Measurements from ENCODE around the gene SSTR4.

Gene SSTR4

GRCh38 chr20:23071996-23072395, 36.9 kb downstream of the SSTR4 start:
- Histone ChIP-seq H3K18ac (ENCODE audit: low read depth in 1 of 2, low read length in 2 of 2) (no peak overlapping the region), H4K91ac (ENCODE audit: low read length) (no peak overlapping the region), H2BK12ac (ENCODE audit: low read length in 2 of 2) (no peak overlapping the region), H3K4me2 (ENCODE audit: low read length, poor library complexity, severe bottlenecking) (no peak overlapping the region), H3K9me3 (ENCODE audit: control insufficient read depth, low read length) (no peaks in the 10 kb centered on the region), H2BK15ac (ENCODE audit: low read depth, poor library complexity, severe bottlenecking) (no peak overlapping the region), H3K4me1 (ENCODE audit: control insufficient read depth, insufficient read depth, low read depth, low read length) (no peaks in the 10 kb centered on the region), H3K4ac (ENCODE audit: low read depth in 1 of 2, low read length in 2 of 2) (no peak overlapping the region), H3K9ac (ENCODE audit: low read length) (no peak overlapping the region), H2AFZ (ENCODE audit: low read depth, low read length) (no peak overlapping the region), H3K14ac (ENCODE audit: low read length in 2 of 2) (no peak overlapping the region), H3K27ac (ENCODE audit: low read length, poor library complexity, severe bottlenecking) (no peak overlapping the region), H3K23ac (ENCODE audit: low read length in 2 of 2) (no peak overlapping the region), H3K4me3 (ENCODE audit: insufficient read depth in 1 of 2, low read depth in 1 of 2, low read length in 2 of 2) (no peak overlapping the region), H3K79me1 (replicated peaks; ENCODE audit: low read length, poor library complexity, severe bottlenecking) (no peaks in the 10 kb centered on the region), H3K36me3 (ENCODE audit: control insufficient read depth in 1 of 2, insufficient read depth in 2 of 2, low read depth in 1 of 2, low read length in 2 of 2) (no peaks in the 10 kb centered on the region), H2AK5ac (ENCODE audit: low read length, severe bottlenecking) (no peak overlapping the region), H2BK5ac (ENCODE audit: low read depth, low read length, poor library complexity, severe bottlenecking) (no peak overlapping the region), H3K27me3 (ENCODE audit: control insufficient read depth in 1 of 2, insufficient read depth in 1 of 2, low read length in 2 of 2) (no peaks in the 10 kb centered on the region), H4K8ac (ENCODE audit: low read length) (no peak overlapping the region), H2BK120ac (ENCODE audit: low read depth, low read length) (no peak overlapping the region)
- 100% methylated on average over 2 of the region's 4 CpGs for WGBS
- DNase-seq: no peak

- no peaks in the 10 kb centered on the region for H3K79me1 ChIP-seq (replicated peaks; ENCODE audit: low read length, poor library complexity, severe bottlenecking)
- H2AK5ac ChIP-seq (ENCODE audit: low read length, severe bottlenecking): no peak overlapping the region
- H3K4ac ChIP-seq (ENCODE audit: low read depth in 1 of 2, low read length in 2 of 2): no peak overlapping the region
- no peak for DNase-seq
- no peak overlapping the region for H2BK12ac ChIP-seq (ENCODE audit: low read length in 2 of 2)
- no peak overlapping the region for H4K91ac ChIP-seq (ENCODE audit: low read length)
- H2BK15ac ChIP-seq (ENCODE audit: low read depth, poor library complexity, severe bottlenecking): no peak overlapping the region
- H4K8ac ChIP-seq (ENCODE audit: low read length): no peak overlapping the region
- no peak overlapping the region for H2BK120ac ChIP-seq (ENCODE audit: low read depth, low read length)
- WGBS: 69% methylated on average over 9 of the region's 11 CpGs
- peak overlapping the region in 1 of 2 experiments; percentile 72 for H3K23ac ChIP-seq (ENCODE audit: low read length in 2 of 2)
- H3K27me3 ChIP-seq (ENCODE audit: control insufficient read depth in 1 of 2, insufficient read depth in 1 of 2, low read length in 2 of 2): no peaks in the 10 kb centered on the region
- H3K18ac ChIP-seq (ENCODE audit: low read depth in 1 of 2, low read length in 2 of 2): peak overlapping the region in 1 of 2 experiments; percentile 82
- H3K9ac ChIP-seq (ENCODE audit: low read length): no peak overlapping the region
- H3K14ac ChIP-seq (ENCODE audit: low read length in 2 of 2): peak overlapping the region in 1 of 2 experiments; percentile 87
- H3K4me3 ChIP-seq (ENCODE audit: insufficient read depth in 1 of 2, low read depth in 1 of 2, low read length in 2 of 2): no peak overlapping the region
- H2AFZ ChIP-seq (ENCODE audit: low read depth, low read length): no peak overlapping the region
- H3K9me3 ChIP-seq (ENCODE audit: control insufficient read depth, low read length): no peaks in the 10 kb centered on the region
- no peak overlapping the region for H3K27ac ChIP-seq (ENCODE audit: low read length, poor library complexity, severe bottlenecking)
- no peak overlapping the region for H3K4me2 ChIP-seq (ENCODE audit: low read length, poor library complexity, severe bottlenecking)
- H3K4me1 ChIP-seq (ENCODE audit: control insufficient read depth, insufficient read depth, low read depth, low read length): no peaks in the 10 kb centered on the region
- no peaks in the 10 kb centered on the region for H3K36me3 ChIP-seq (ENCODE audit: control insufficient read depth in 1 of 2, insufficient read depth in 2 of 2, low read depth in 1 of 2, low read length in 2 of 2)
- H2BK5ac ChIP-seq (ENCODE audit: low read depth, low read length, poor library complexity, severe bottlenecking): no peak overlapping the region
Measured at GRCh38 chr20:23072892-23073586, 37.9 kb downstream of the SSTR4 start.

- no peaks in the 10 kb centered on the region for H3K36me3 ChIP-seq (ENCODE audit: control insufficient read depth in 1 of 2, insufficient read depth in 2 of 2, low read depth in 1 of 2, low read length in 2 of 2)
- H4K8ac ChIP-seq (ENCODE audit: low read length): no peak overlapping the region
- H3K14ac ChIP-seq (ENCODE audit: low read length in 2 of 2): no peak overlapping the region
- H3K4me2 ChIP-seq (ENCODE audit: low read length, poor library complexity, severe bottlenecking): no peak overlapping the region
- no peaks in the 10 kb centered on the region for H3K79me1 ChIP-seq (replicated peaks; ENCODE audit: low read length, poor library complexity, severe bottlenecking)
- H3K4ac ChIP-seq (ENCODE audit: low read depth in 1 of 2, low read length in 2 of 2): no peak overlapping the region
- no peak overlapping the region for H2AK5ac ChIP-seq (ENCODE audit: low read length, severe bottlenecking)
- 87% methylated on average over 3 of the region's 3 CpGs for WGBS
- no peaks in the 10 kb centered on the region for H3K9me3 ChIP-seq (ENCODE audit: control insufficient read depth, low read length)
- no peak overlapping the region for H2AFZ ChIP-seq (ENCODE audit: low read depth, low read length)
- H2BK120ac ChIP-seq (ENCODE audit: low read depth, low read length): no peak overlapping the region
- H3K18ac ChIP-seq (ENCODE audit: low read depth in 1 of 2, low read length in 2 of 2): no peak overlapping the region
- no peaks in the 10 kb centered on the region for H3K4me1 ChIP-seq (ENCODE audit: control insufficient read depth, insufficient read depth, low read depth, low read length)
- no peak overlapping the region for H3K23ac ChIP-seq (ENCODE audit: low read length in 2 of 2)
- no peak for DNase-seq
- no peak overlapping the region for H3K9ac ChIP-seq (ENCODE audit: low read length)
- H3K27me3 ChIP-seq (ENCODE audit: control insufficient read depth in 1 of 2, insufficient read depth in 1 of 2, low read length in 2 of 2): peaks cover 0 to 9% of the 10 kb centered on the region in 2 experiments
- H3K4me3 ChIP-seq (ENCODE audit: insufficient read depth in 1 of 2, low read depth in 1 of 2, low read length in 2 of 2): no peak overlapping the region
- no peak overlapping the region for H2BK15ac ChIP-seq (ENCODE audit: low read depth, poor library complexity, severe bottlenecking)
- H3K27ac ChIP-seq (ENCODE audit: low read length, poor library complexity, severe bottlenecking): no peak overlapping the region
- no peak overlapping the region for H2BK5ac ChIP-seq (ENCODE audit: low read depth, low read length, poor library complexity, severe bottlenecking)
- no peak overlapping the region for H4K91ac ChIP-seq (ENCODE audit: low read length)
- no peak overlapping the region for H2BK12ac ChIP-seq (ENCODE audit: low read length in 2 of 2)
Measured at GRCh38 chr20:23074052-23074451, 38.9 kb downstream of the SSTR4 start.

- H4K8ac ChIP-seq (ENCODE audit: low read length): peak overlapping the region; percentile 7
- no peak overlapping the region for H2AK5ac ChIP-seq (ENCODE audit: low read length, severe bottlenecking)
- H3K79me1 ChIP-seq (replicated peaks; ENCODE audit: low read length, poor library complexity, severe bottlenecking): no peaks in the 10 kb centered on the region
- peaks cover 3 to 14% of the 10 kb centered on the region in 2 experiments for H3K27me3 ChIP-seq (ENCODE audit: control insufficient read depth in 1 of 2, insufficient read depth in 1 of 2, low read length in 2 of 2)
- no peaks in the 10 kb centered on the region for H3K36me3 ChIP-seq (ENCODE audit: control insufficient read depth in 1 of 2, insufficient read depth in 2 of 2, low read depth in 1 of 2, low read length in 2 of 2)
- H3K23ac ChIP-seq (ENCODE audit: low read length in 2 of 2): no peak overlapping the region
- no peak overlapping the region for H2BK15ac ChIP-seq (ENCODE audit: low read depth, poor library complexity, severe bottlenecking)
- WGBS: 88% methylated on average over 4 of the region's 4 CpGs
- no peak overlapping the region for H2BK120ac ChIP-seq (ENCODE audit: low read depth, low read length)
- no peak overlapping the region for H4K91ac ChIP-seq (ENCODE audit: low read length)
- H3K4me1 ChIP-seq (ENCODE audit: control insufficient read depth, insufficient read depth, low read depth, low read length): no peaks in the 10 kb centered on the region
- H3K27ac ChIP-seq (ENCODE audit: low read length, poor library complexity, severe bottlenecking): no peak overlapping the region
- no peak overlapping the region for H2BK5ac ChIP-seq (ENCODE audit: low read depth, low read length, poor library complexity, severe bottlenecking)
- no peak overlapping the region for H2AFZ ChIP-seq (ENCODE audit: low read depth, low read length)
- H3K4ac ChIP-seq (ENCODE audit: low read depth in 1 of 2, low read length in 2 of 2): no peak overlapping the region
- H3K18ac ChIP-seq (ENCODE audit: low read depth in 1 of 2, low read length in 2 of 2): no peak overlapping the region
- H3K14ac ChIP-seq (ENCODE audit: low read length in 2 of 2): no peak overlapping the region
- no peak for DNase-seq
- H2BK12ac ChIP-seq (ENCODE audit: low read length in 2 of 2): no peak overlapping the region
- no peak overlapping the region for H3K9ac ChIP-seq (ENCODE audit: low read length)
- no peak overlapping the region for H3K4me3 ChIP-seq (ENCODE audit: insufficient read depth in 1 of 2, low read depth in 1 of 2, low read length in 2 of 2)
- H3K9me3 ChIP-seq (ENCODE audit: control insufficient read depth, low read length): no peaks in the 10 kb centered on the region
- no peak overlapping the region for H3K4me2 ChIP-seq (ENCODE audit: low read length, poor library complexity, severe bottlenecking)
Measured at GRCh38 chr20:23077277-23077676, 42.2 kb downstream of the SSTR4 start.

Data from mesenchymal stem cell (in vitro differentiated cells and primary cell).